ENCODE results near the gene SYMPK. TPM values are rescaled to one million over a fixed set of nuclear protein-coding genes. Genes with fewer than 3 reads are reported as not detected.
A peak's percentile ranks its signal among the peaks of the same experiment; 100 is the strongest.

The SYMPK gene
- polyA plus RNA-seq, 1 of the 3 experiments (the other 2 are of a cell fraction): 92.7 TPM

DNA sequence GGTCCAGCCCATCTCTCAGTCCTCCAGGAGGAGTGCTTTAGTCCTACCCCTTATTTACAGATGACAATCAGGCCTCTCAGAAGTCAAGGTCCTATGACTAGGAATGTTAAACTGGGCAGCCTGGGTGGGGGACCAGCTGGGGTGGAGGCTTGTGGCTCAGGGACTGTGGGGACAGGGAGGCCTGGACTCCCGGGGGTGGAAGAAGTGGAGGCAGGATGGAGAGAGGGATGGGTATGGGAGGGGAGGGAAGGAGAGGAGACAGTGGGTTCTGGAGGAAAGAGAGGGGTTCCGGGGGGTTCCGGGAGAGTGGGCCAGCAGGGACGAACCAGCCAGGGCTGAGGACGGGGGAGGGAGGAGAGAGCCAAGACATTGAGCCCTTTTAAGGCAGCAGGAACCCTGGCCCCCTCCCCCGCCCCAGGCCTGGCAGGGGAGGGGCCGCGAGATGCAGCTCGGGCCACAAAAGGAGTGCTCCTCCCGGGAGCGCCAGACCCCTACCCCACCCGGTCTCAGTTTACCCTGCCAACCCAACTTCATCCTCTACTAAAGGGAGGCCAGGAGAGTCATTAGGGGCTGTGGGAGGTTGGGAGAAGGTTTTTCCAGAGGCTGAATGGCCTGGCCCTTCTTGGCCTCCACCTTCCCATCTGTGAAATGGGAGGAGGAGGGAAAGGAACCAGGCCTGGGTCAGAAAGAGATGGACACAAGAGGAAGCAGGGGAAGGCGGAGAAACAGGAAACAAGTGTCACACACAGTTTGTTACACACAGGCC lies 82.3 kb downstream of the SYMPK start:
- peaks cover 42% of the 10 kb centered on the region for H3K79me2 ChIP-seq (ENCODE audit: insufficient read depth)
- ChIA-PET CTCF (interaction anchor here (5.1 kb wide), 1 partner anchor 11 kb away, joined by 27 read pairs; the partner anchor contains the start of gene SIX5), POLR2A (interaction anchor here (2.7 kb wide), 1 partner anchor 10 kb away, joined by 7 read pairs; no protein-coding TSS in a partner anchor)
- peaks cover 22 to 30% of the 10 kb centered on the region in 2 experiments; a peak in 3 of 4 replicates for H3K4me1 ChIP-seq (ENCODE audit: control insufficient read depth in 1 of 2, insufficient read depth in 2 of 2, low read depth in 1 of 2, low read length in 1 of 2)
- no peak for DNase-seq
- no peaks in the 10 kb centered on the region for H3K27me3 ChIP-seq (ENCODE audit: insufficient read depth)
- no peak overlapping the region for H2AFZ ChIP-seq (ENCODE audit: low read depth)
- peak overlapping the region; percentile 47 to 54; a peak in 2 of 4 replicates for H3K4me3 ChIP-seq (ENCODE audit: low read depth in 2 of 2, low read length in 1 of 2)
- H4K20me1 ChIP-seq (ENCODE audit: insufficient read depth): 0 out of 2 replicates have a peak, but pooled peaks cover 8% of the 10 kb centered on the region
- WGBS (ENCODE audit: low lambda C conversion rate): 87% methylated on average over 13 of the region's 13 CpGs
- H3K9ac ChIP-seq: no peak overlapping the region
- H3K36me3 ChIP-seq (replicated peaks in 1 of 2; ENCODE audit: control insufficient read depth in 1 of 2, insufficient read depth in 2 of 2, low read length in 1 of 2): peaks cover 15 to 45% of the 10 kb centered on the region in 2 experiments
- no peaks in the 10 kb centered on the region for H3K9me2 ChIP-seq
- no peaks in the 10 kb centered on the region for H3K9me3 ChIP-seq
- H3F3A ChIP-seq (replicated peaks; ENCODE audit: insufficient read depth): peaks cover 23% of the 10 kb centered on the region
- TF ChIP-seq REST (IDR thresholded peaks at IDR 0.05; ENCODE audit: low read depth, low read length) (no peak), RXRA (IDR thresholded peaks at IDR 0.05; ENCODE audit: borderline replicate concordance, low read depth) (no peak), CTCF (IDR thresholded peaks at IDR 0.05) (no peak), EZH2phosphoT487 (IDR thresholded peaks at IDR 0.05; ENCODE audit: borderline replicate concordance, low read depth) (no peak), POLR2AphosphoS5 (IDR thresholded peaks at IDR 0.05; ENCODE audit: low read depth, low read length) (no peak)
- peak overlapping the region; percentile 90 for H3K4me2 ChIP-seq
- H3K27ac ChIP-seq (ENCODE audit: low read depth in 2 of 2, low read length in 1 of 2): peak overlapping the region; percentile 36 to 99; a peak in 3 of 4 replicates

- H3K27me3 ChIP-seq (ENCODE audit: insufficient read depth): no peaks in the 10 kb centered on the region
- H3K9me3 ChIP-seq: no peaks in the 10 kb centered on the region
- H3K9ac ChIP-seq: no peak overlapping the region
- peaks cover 23% of the 10 kb centered on the region for H3F3A ChIP-seq (replicated peaks; ENCODE audit: insufficient read depth)
- H3K27ac ChIP-seq (ENCODE audit: low read depth in 2 of 2, low read length in 1 of 2): no peak overlapping the region
- peak overlapping the region; percentile 90; the same call in 1 of the 2 replicates for H3K4me2 ChIP-seq
- H3K36me3 ChIP-seq (replicated peaks in 1 of 2; ENCODE audit: control insufficient read depth in 1 of 2, insufficient read depth in 2 of 2, low read length in 1 of 2): peaks cover 15 to 40% of the 10 kb centered on the region in 2 experiments
- ChIA-PET POLR2A (no interaction called here), CTCF (no interaction called here)
- H3K9me2 ChIP-seq: no peaks in the 10 kb centered on the region
- no peak overlapping the region for H2AFZ ChIP-seq (ENCODE audit: low read depth)
- H3K79me2 ChIP-seq (ENCODE audit: insufficient read depth): peaks cover 37% of the 10 kb centered on the region
- H4K20me1 ChIP-seq (ENCODE audit: insufficient read depth): 0 out of 2 replicates have a peak, but pooled peaks cover 8% of the 10 kb centered on the region
- DNase-seq: no peak
- peaks cover 22 to 30% of the 10 kb centered on the region in 2 experiments; a peak in 3 of 4 replicates for H3K4me1 ChIP-seq (ENCODE audit: control insufficient read depth in 1 of 2, insufficient read depth in 2 of 2, low read depth in 1 of 2, low read length in 1 of 2)
- 87% methylated on average over 4 of the region's 4 CpGs for WGBS (ENCODE audit: low lambda C conversion rate)
- no peak overlapping the region for H3K4me3 ChIP-seq (ENCODE audit: low read depth in 2 of 2, low read length in 1 of 2)
- TF ChIP-seq ZBTB33 (IDR thresholded peaks at IDR 0.05; ENCODE audit: borderline replicate concordance, low read depth): no peak
- TF ChIP-seq TCF12 (IDR thresholded peaks at IDR 0.05): no peak
- TF ChIP-seq POLR2AphosphoS5 (IDR thresholded peaks at IDR 0.05; ENCODE audit: low read depth, low read length): no peak; the same call in 1 of the 2 replicates
- no peak for TF ChIP-seq MEF2A (IDR thresholded peaks at IDR 0.05; ENCODE audit: borderline replicate concordance, low read depth)
- no peak for TF ChIP-seq RAD21 (IDR thresholded peaks at IDR 0.05; ENCODE audit: low read length)
- no peak for TF ChIP-seq FOSL2 (IDR thresholded peaks at IDR 0.05; ENCODE audit: borderline replicate concordance, low read depth)
- TF ChIP-seq, protein P1, sequence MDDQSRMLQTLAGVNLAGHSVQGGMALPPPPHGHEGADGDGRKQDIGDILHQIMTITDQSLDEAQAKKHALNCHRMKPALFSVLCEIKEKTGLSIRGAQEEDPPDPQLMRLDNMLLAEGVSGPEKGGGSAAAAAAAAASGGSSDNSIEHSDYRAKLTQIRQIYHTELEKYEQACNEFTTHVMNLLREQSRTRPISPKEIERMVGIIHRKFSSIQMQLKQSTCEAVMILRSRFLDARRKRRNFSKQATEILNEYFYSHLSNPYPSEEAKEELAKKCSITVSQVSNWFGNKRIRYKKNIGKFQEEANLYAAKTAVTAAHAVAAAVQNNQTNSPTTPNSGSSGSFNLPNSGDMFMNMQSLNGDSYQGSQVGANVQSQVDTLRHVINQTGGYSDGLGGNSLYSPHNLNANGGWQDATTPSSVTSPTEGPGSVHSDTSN (IDR thresholded peaks at IDR 0.05): no peak
- TF ChIP-seq MXI1 (IDR thresholded peaks at IDR 0.05; ENCODE audit: low read depth, low read length): no peak
- TF ChIP-seq GABPA (IDR thresholded peaks at IDR 0.05; ENCODE audit: low read depth): no peak
- no peak for TF ChIP-seq EP300 (IDR thresholded peaks at IDR 0.05; ENCODE audit: borderline replicate concordance in 1 of 2, low read depth in 1 of 2, low read length in 1 of 2)
- no peak for TF ChIP-seq SIN3A (IDR thresholded peaks at IDR 0.05; ENCODE audit: borderline replicate concordance, low read depth, low read length)
- no peak for TF ChIP-seq GATA2 (CRISPR knock-in tag; IDR thresholded peaks at IDR 0.05)
- TF ChIP-seq RFX5 (IDR thresholded peaks at IDR 0.05; ENCODE audit: low read length): no peak
Observed at GRCh38 chr19:45780146-45780447, 82.8 kb downstream of the SYMPK start.

All from SK-N-SH (cell line).